Karpas-422 (cell line): ENCODE measurements around the gene HELT. TPM values are rescaled to one million over a fixed set of nuclear protein-coding genes. Genes with fewer than 3 reads are reported as not detected.

Experiments
- DNase-seq: peaks from one replicate; pipeline ENCODE4 v3.0.0-alpha.2; 2015
- H2AFZ ChIP-seq: fragments of 200-600 bp; sonication (generic); 2 replicates; pipeline ENCODE4 v1.6.1; 2014; ENCODE audit warnings: antibody characterized with exemption, low read length, mixed read lengths
- H3K27ac ChIP-seq: fragments of 200-600 bp; sonication (generic); 2 replicates; pipeline ENCODE4 v1.5.1; 2014; ENCODE audit warnings: mild to moderate bottlenecking, low read length, moderate library complexity
- H3K27me3 ChIP-seq: fragments of 200-600 bp; sonication (generic); 2 replicates; pipeline ENCODE4 v1.6.1; 2014; ENCODE audit warnings: low read length, mixed read lengths
- H3K36me3 ChIP-seq: fragments of 200-600 bp; sonication (generic); 2 replicates; pipeline ENCODE4 v1.6.1; 2014; ENCODE audit warnings: low read length, mixed read lengths; ENCODE audit not compliant: insufficient read depth
- H3K4me1 ChIP-seq: fragments of 200-600 bp; sonication (generic); 2 replicates; pipeline ENCODE4 v1.6.1; 2014; ENCODE audit warnings: mild to moderate bottlenecking, low read length, mixed read lengths
- H3K4me2 ChIP-seq: fragments of 200-600 bp; sonication (generic); 2 replicates; pipeline ENCODE4 v1.6.1; 2014; ENCODE audit warnings: low read length, low read depth, mild to moderate bottlenecking; ENCODE audit not compliant: poor library complexity, severe bottlenecking
- H3K4me3 ChIP-seq: fragments of 200-600 bp; sonication (generic); 2 replicates; pipeline ENCODE4 v1.5.1; 2014; ENCODE audit warnings: mild to moderate bottlenecking, antibody characterized with exemption, low read length, mixed read lengths
- H3K79me2 ChIP-seq: fragments of 200-600 bp; sonication (generic); 2 replicates; pipeline ENCODE4 v1.6.1; 2014; ENCODE audit warnings: mild to moderate bottlenecking, low read length, mixed read lengths
- H3K9ac ChIP-seq: fragments of 200-600 bp; sonication (generic); 2 replicates; pipeline ENCODE4 v1.6.0; 2014; ENCODE audit warnings: low read length
- H3K9me2 ChIP-seq: fragments of 200-600 bp; sonication (generic), shearing (Covaris generic); replicated peaks from 2 replicates; pipeline ENCODE4 v1.6.0; 2014; ENCODE audit warnings: mild to moderate bottlenecking, low read length, moderate library complexity; ENCODE audit not compliant: insufficient read depth
- H3K9me3 ChIP-seq: fragments of 300-700, 200-600 bp; sonication (generic); 2 replicates; pipeline ENCODE4 v1.6.1; 2014; ENCODE audit warnings: low read length, mixed read lengths
- H4K20me1 ChIP-seq: fragments of 200-600 bp; sonication (generic); 2 replicates; pipeline ENCODE4 v1.6.1; 2014; ENCODE audit warnings: mild to moderate bottlenecking, antibody characterized with exemption, low read length, low read depth; ENCODE audit not compliant: insufficient read depth
- total RNA-seq: library from RNA; depleted of rRNA; stranded (reverse); fragments of >200 nt; shearing (Covaris generic); gene quantifications from 2 replicates; pipeline ENCODE4 v1.2.3, GENCODE V29; 2014; ENCODE audit warnings: low replicate concordance; rRNA removed

HELT gene
- total RNA-seq, 1 experiment from 2014 or later = not detected

- no peaks in the 10 kb centered on the region for H3K36me3 ChIP-seq
- H3K79me2 ChIP-seq = no peaks in the 10 kb centered on the region
- no peaks in the 10 kb centered on the region for H3K9me3 ChIP-seq
- H3K27me3 ChIP-seq = no peaks in the 10 kb centered on the region
- H3K9ac ChIP-seq = no peak overlapping the region
- no peak overlapping the region for H3K27ac ChIP-seq
- H3K4me3 ChIP-seq = no peak overlapping the region
- no peak overlapping the region for H2AFZ ChIP-seq
- no peaks in the 10 kb centered on the region for H3K4me1 ChIP-seq
- H3K9me2 ChIP-seq = no peaks in the 10 kb centered on the region
- no peak overlapping the region for H3K4me2 ChIP-seq
- H4K20me1 ChIP-seq = no peaks in the 10 kb centered on the region
- no peak for DNase-seq
Observed at GRCh38 chr4:185061610-185062009, 43.3 kb downstream of the HELT start.

GRCh38 chr4:185062606-185063005 lies 44.3 kb downstream of the HELT start:
- H3K4me1 ChIP-seq = no peaks in the 10 kb centered on the region
- DNase-seq = no peak
- no peaks in the 10 kb centered on the region for H3K9me3 ChIP-seq
- no peak overlapping the region for H2AFZ ChIP-seq
- no peaks in the 10 kb centered on the region for H3K79me2 ChIP-seq
- H3K27me3 ChIP-seq = no peaks in the 10 kb centered on the region
- no peak overlapping the region for H3K9ac ChIP-seq
- no peaks in the 10 kb centered on the region for H3K9me2 ChIP-seq
- H3K27ac ChIP-seq = no peak overlapping the region
- H3K4me2 ChIP-seq = no peak overlapping the region
- no peaks in the 10 kb centered on the region for H4K20me1 ChIP-seq
- H3K4me3 ChIP-seq = no peak overlapping the region
- H3K36me3 ChIP-seq = no peaks in the 10 kb centered on the region

GRCh38 chr4:185066179-185066578 lies 47.9 kb downstream of the HELT start:
- no peak overlapping the region for H2AFZ ChIP-seq
- H3K4me2 ChIP-seq = no peak overlapping the region
- no peak overlapping the region for H3K27ac ChIP-seq
- no peaks in the 10 kb centered on the region for H3K4me1 ChIP-seq
- no peaks in the 10 kb centered on the region for H3K36me3 ChIP-seq
- no peak overlapping the region for H3K4me3 ChIP-seq
- no peak overlapping the region for H3K9ac ChIP-seq
- H3K79me2 ChIP-seq = no peaks in the 10 kb centered on the region
- H3K9me3 ChIP-seq = no peaks in the 10 kb centered on the region
- no peaks in the 10 kb centered on the region for H4K20me1 ChIP-seq
- no peaks in the 10 kb centered on the region for H3K9me2 ChIP-seq
- no peaks in the 10 kb centered on the region for H3K27me3 ChIP-seq
- no peak for DNase-seq

- H4K20me1 ChIP-seq = no peaks in the 10 kb centered on the region
- H3K9me2 ChIP-seq = no peaks in the 10 kb centered on the region
- H3K9me3 ChIP-seq = no peaks in the 10 kb centered on the region
- H3K27ac ChIP-seq = no peak overlapping the region
- H3K4me2 ChIP-seq = no peak overlapping the region
- no peaks in the 10 kb centered on the region for H3K36me3 ChIP-seq
- no peaks in the 10 kb centered on the region for H3K79me2 ChIP-seq
- H3K4me1 ChIP-seq = no peaks in the 10 kb centered on the region
- no peak overlapping the region for H3K4me3 ChIP-seq
- H3K9ac ChIP-seq = no peak overlapping the region
- H2AFZ ChIP-seq = no peak overlapping the region
- DNase-seq = no peak
- H3K27me3 ChIP-seq = no peaks in the 10 kb centered on the region
Observed at GRCh38 chr4:185068837-185069236, 50.5 kb downstream of the HELT start.

Other genes with a start within 250 kb of the HELT start
- gene ACSL1, start 192.5 kb upstream of the HELT start, total RNA-seq = 1.4 and 3.1 TPM in 2 replicates
- 19.5 and 31.8 TPM in 2 replicates for gene SLC25A4, start 124.8 kb downstream of the HELT start, total RNA-seq
- 15.8 and 44.5 TPM in 2 replicates for gene CFAP97, start 185.5 kb downstream of the HELT start, total RNA-seq
- gene SNX25, start 191.1 kb downstream of the HELT start, total RNA-seq = 39.2 and 50.5 TPM in 2 replicates